Retinal pigment epithelial cell (primary cell): ENCODE measurements around the gene CD96.
A peak's percentile ranks its signal among the peaks of the same experiment; 100 is the strongest.

Experiments used
- DNase-seq: peaks from one replicate; pipeline ENCODE4 v3.0.0-alpha.2; 2010; ENCODE audit warnings: low read depth
- H3K4me3 ChIP-seq: 2 replicates; pipeline ENCODE4 v1.5.1; 2011; ENCODE audit warnings: mild to moderate bottlenecking, low read length, control low read depth, moderate library complexity
- TF ChIP-seq, protein P1 (sequence below): conservative IDR thresholded peaks from 2 replicates; pipeline ENCODE4 v1.5.1; 2011; ENCODE audit warnings: low read depth, low read length, control low read depth, inconsistent platforms

The CD96 gene

DNA sequence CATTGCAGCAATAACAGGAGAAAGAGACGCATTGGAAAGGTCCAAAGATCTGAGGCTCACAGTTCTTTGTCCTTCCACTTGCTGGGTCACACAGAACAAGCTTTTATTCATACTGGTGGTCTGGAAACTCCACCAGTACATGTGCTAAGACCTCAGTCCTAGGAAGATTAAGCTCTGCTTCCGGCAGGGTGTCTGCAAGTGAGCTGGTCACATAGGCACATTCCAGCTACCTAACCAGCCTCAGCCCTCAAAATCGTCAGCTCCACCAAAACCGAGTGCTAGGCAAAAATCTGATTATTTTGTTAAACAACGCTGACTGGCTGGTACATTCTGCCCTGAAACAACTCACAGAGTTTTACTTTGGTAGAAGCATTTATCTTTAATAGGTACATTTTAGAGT lies 50.9 kb downstream of the CD96 start:
- TF ChIP-seq, protein P1, sequence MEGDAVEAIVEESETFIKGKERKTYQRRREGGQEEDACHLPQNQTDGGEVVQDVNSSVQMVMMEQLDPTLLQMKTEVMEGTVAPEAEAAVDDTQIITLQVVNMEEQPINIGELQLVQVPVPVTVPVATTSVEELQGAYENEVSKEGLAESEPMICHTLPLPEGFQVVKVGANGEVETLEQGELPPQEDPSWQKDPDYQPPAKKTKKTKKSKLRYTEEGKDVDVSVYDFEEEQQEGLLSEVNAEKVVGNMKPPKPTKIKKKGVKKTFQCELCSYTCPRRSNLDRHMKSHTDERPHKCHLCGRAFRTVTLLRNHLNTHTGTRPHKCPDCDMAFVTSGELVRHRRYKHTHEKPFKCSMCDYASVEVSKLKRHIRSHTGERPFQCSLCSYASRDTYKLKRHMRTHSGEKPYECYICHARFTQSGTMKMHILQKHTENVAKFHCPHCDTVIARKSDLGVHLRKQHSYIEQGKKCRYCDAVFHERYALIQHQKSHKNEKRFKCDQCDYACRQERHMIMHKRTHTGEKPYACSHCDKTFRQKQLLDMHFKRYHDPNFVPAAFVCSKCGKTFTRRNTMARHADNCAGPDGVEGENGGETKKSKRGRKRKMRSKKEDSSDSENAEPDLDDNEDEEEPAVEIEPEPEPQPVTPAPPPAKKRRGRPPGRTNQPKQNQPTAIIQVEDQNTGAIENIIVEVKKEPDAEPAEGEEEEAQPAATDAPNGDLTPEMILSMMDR = no peak
- no peak overlapping the region for H3K4me3 ChIP-seq
- DNase-seq = peak; percentile 51

DNA sequence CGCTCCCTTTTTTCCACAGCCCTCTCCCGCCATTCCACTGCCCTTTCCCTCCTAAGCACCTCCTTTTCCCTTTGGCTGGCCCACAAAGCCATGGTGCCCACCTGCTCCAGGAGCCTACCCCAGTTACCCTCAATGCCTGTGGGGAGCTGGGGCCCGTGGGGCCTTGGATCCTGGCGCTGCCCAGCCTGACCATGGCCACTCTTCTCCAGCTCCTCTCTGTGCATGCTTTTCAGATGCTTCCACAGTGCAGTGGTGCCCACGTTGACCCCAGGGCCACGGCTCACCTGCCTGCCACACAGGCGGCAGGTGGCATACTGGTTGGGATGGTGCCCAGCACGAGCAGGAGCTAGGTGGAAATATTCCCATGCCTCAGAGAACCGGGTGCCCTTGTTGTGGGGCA lies 51.7 kb downstream of the CD96 start:
- no peak overlapping the region for H3K4me3 ChIP-seq
- TF ChIP-seq, protein P1 = no peak

DNA sequence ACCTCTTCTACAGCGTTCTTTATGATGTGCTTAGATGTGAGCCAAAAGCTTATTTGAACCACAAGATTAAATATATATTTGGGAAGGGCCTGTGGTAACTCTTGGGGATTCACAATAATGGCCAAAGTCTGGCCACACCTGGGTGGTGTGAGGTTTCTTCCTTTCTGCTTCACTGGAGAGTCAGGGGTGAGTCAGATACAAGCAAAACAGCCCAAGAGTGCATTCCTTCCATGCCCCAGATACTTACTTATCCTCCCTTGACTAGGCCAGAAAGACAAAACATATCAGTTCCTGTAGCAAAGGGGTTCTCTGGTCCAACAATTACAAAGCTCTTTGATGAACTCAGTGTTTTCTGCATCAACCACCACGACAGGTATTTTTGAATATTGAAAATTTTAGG lies 52.2 kb downstream of the CD96 start:
- DNase-seq = no peak

More for the DNA sequence above, 51.7 kb downstream of the CD96 start:
- no peak for DNase-seq

DNA sequence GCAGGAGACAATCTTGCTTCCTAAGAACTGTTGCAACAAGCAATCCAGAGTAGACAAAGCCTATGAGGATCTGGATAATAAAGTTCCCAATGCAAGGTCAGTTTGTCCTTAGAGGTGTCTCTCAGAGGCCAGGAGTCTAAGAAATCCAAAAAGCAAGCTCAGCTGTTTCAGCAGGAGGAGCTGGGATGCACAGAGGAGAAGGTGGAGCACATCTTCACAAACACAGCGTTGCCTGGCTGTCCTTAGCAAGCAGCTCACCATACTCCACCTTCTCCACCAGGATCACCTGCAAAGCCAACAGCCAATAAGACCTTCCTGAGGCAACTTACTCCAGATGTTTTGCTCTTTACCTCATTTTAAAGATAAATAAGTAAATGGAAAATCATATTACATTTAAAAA lies 52.8 kb downstream of the CD96 start:
- TF ChIP-seq, protein P1 = no peak
- no peak overlapping the region for H3K4me3 ChIP-seq
- no peak for DNase-seq

More for the DNA sequence above, 52.2 kb downstream of the CD96 start:
- H3K4me3 ChIP-seq = no peak overlapping the region
- TF ChIP-seq, protein P1 = no peak

DNA sequence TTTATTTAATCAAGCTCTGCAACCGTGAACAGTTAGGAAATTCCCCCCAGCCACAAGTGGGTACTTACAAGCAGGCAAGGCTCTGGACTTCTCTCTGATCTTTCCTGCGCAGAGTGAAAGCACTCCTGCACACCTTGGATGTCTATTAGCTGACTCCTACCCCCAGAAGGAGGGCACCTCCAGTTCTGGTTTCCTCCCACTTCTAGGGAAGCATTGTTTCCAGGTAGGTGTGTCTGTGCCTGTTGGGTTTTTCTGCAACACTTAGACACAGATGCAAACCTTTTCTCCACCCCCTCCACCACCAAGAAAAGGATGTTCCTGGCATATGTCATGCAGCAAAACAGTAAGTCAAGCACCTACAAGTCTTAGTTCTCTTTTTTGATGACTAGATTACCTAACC lies 53.2 kb downstream of the CD96 start, which contains the start of gene ZBED2:
ZBED2 (minus strand) TSS at position 115 of the 400 bp plus-strand sequence. CDS start 1,145 bp downstream, outside the sequence.
- TF ChIP-seq, protein P1 = no peak
- H3K4me3 ChIP-seq = no peak within 1 kb of the TSS
- DNase-seq = no peak

DNA sequence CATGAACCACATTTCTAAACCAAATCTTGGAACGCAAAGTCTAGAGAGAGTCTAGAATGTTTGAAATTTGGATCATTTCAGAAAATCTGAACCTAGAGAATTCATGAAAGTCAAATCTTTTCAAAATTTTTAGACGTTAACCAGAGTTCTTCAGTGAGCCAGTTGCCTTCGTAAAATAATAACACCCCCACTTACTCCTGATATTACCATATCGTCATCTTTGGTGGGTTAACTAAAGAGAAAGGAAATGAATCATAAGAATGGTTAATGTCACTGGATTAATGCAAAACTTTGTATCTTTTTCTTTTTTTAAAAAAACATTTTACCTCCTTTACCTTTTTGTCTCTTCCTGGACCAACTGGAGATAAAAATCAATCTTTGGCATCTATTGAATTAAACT lies 54.3 kb downstream of the CD96 start:
- no peak overlapping the region for H3K4me3 ChIP-seq
- no peak for DNase-seq
- TF ChIP-seq, protein P1 = no peak

DNA sequence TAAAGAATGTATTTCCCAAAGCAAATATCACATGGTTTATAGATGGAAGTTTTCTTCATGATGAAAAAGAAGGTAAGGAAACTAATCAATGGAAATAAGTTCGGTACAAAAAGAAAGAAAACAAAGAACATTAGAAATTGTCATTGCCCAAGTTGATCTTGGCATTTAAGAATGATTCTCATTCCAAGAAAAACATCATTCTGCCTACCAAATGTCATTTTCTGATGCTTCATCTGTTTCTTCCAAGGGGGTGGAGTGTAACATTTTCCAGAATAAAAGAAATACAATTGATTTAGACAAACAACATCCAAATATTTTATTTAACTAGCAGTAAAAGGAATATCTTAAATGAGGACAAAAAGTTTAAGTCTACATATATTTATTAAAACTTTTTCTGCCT lies 56.1 kb downstream of the CD96 start:
- DNase-seq = no peak
- H3K4me3 ChIP-seq = no peak overlapping the region
- TF ChIP-seq, protein P1 = no peak
